ENCODE measurements around the gene FUBP3. TPM values are rescaled to one million over a fixed set of nuclear protein-coding genes. Genes with fewer than 3 reads are reported as not detected.

The FUBP3 gene
- polyA plus RNA-seq, 3 donors: 9.5 to 17.3 (median 16.3) TPM

DNA sequence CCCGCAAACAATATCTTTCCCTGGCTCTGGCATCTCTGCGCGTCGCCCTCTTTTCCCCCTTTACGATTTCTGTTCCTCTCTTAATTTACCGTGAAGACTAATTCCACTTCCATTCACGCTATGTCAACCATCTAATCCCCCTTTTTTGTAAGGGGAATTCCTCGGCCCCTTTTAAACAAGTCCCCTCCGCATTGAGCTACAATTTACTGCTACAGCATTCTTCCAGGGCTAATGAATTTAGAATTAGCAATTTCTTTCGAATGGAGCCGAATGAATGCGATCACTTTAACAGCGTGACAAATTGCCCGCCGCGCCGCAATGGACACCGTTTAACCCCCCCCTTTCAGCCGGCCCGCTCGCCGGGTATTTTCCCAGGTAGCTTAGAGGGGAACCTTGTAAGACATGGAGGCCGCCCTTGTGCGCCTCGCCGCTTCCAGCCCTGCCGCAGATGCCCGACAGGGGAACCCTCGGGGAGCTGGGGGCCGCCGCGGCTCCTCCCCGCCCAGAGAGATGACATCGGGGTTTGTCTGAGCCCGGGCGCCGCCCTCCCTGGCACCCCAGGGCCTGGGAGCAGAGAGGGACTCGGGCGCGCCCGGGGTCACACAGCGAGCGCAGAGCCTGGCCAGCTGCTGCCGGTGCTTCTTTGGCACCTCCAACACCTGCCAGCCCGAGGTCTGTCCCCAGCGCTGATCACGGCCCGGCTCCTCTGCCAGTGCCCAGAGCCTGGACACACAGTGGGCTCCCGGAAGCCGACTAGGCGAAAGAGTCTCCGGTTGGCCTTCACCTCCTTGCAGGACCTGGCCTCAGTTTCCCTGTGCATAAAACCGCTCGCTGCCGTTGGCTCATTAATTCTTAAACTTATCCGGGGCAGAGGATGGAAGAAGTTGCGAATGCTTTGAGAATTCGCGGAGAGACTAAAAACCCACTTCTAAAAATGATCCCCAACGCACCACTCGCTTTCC, 86.3 kb downstream of the FUBP3 start:
- Mint-ChIP-seq H3K9me3 (peaks cover 0 to 23% (median 0%) of the 10 kb centered on the region in 7 donors), H3K4me3 (peak overlapping the region in 1 of 2 donors; percentile 76), H3K36me3 (peaks cover 2 to 4% of the 10 kb centered on the region in 2 donors), H3K4me1 (peaks cover 7% of the 10 kb centered on the region), H3K27me3 (ENCODE audit: low read depth in 3 of 3) (peaks cover 76 to 97% (median 91%) of the 10 kb centered on the region in 3 donors), H3K27ac (no peak overlapping the region)
- TF ChIP-seq, protein P1, sequence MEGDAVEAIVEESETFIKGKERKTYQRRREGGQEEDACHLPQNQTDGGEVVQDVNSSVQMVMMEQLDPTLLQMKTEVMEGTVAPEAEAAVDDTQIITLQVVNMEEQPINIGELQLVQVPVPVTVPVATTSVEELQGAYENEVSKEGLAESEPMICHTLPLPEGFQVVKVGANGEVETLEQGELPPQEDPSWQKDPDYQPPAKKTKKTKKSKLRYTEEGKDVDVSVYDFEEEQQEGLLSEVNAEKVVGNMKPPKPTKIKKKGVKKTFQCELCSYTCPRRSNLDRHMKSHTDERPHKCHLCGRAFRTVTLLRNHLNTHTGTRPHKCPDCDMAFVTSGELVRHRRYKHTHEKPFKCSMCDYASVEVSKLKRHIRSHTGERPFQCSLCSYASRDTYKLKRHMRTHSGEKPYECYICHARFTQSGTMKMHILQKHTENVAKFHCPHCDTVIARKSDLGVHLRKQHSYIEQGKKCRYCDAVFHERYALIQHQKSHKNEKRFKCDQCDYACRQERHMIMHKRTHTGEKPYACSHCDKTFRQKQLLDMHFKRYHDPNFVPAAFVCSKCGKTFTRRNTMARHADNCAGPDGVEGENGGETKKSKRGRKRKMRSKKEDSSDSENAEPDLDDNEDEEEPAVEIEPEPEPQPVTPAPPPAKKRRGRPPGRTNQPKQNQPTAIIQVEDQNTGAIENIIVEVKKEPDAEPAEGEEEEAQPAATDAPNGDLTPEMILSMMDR (IDR thresholded peaks at IDR 0.05): no peak
- Histone ChIP-seq H3K27ac (ENCODE audit: low read depth in 1 of 2, low read length in 2 of 2) (no peak overlapping the region), H4K20me1 (ENCODE audit: insufficient read depth, low read length) (no peaks in the 10 kb centered on the region), H3K79me2 (ENCODE audit: insufficient read depth, low read length) (no peaks in the 10 kb centered on the region), H3K4me3 (replicated peaks in 1 of 3; ENCODE audit: low read depth in 2 of 3, low read length in 3 of 3) (no peak overlapping the region), H3K9ac (ENCODE audit: insufficient read depth, low read length, poor library complexity, severe bottlenecking) (no peak overlapping the region), H2AFZ (ENCODE audit: insufficient read depth, low read depth, low read length, poor library complexity, severe bottlenecking) (no peak overlapping the region), H3K27me3 (ENCODE audit: control insufficient read depth in 2 of 2, insufficient read depth in 2 of 2, low read length in 2 of 2) (peaks cover 57 to 78% of the 10 kb centered on the region in 2 donors), H3K4me2 (replicated peaks; ENCODE audit: extremely low read depth, low read length, poor library complexity, severe bottlenecking) (no peak overlapping the region), H3K9me3 (replicated peaks in 1 of 2; ENCODE audit: control insufficient read depth in 1 of 2, insufficient read depth in 1 of 2, low read length in 2 of 2) (peaks cover 0 to 17% of the 10 kb centered on the region in 2 donors), H3K4me1 (ENCODE audit: control insufficient read depth in 1 of 2, insufficient read depth in 2 of 2, low read length in 2 of 2) (peaks cover 2 to 3% of the 10 kb centered on the region in 2 donors), H3K36me3 (replicated peaks in 1 of 2; ENCODE audit: control insufficient read depth in 1 of 2, insufficient read depth in 2 of 2, low read length in 2 of 2) (no peaks in the 10 kb centered on the region)
- no peak for DNase-seq
- intact Hi-C loops (cut with micrococcal nuclease): no loop called here
- WGBS (ENCODE audit: insufficient coverage): 5% methylated on average over 50 of the region's 61 CpGs

DNA sequence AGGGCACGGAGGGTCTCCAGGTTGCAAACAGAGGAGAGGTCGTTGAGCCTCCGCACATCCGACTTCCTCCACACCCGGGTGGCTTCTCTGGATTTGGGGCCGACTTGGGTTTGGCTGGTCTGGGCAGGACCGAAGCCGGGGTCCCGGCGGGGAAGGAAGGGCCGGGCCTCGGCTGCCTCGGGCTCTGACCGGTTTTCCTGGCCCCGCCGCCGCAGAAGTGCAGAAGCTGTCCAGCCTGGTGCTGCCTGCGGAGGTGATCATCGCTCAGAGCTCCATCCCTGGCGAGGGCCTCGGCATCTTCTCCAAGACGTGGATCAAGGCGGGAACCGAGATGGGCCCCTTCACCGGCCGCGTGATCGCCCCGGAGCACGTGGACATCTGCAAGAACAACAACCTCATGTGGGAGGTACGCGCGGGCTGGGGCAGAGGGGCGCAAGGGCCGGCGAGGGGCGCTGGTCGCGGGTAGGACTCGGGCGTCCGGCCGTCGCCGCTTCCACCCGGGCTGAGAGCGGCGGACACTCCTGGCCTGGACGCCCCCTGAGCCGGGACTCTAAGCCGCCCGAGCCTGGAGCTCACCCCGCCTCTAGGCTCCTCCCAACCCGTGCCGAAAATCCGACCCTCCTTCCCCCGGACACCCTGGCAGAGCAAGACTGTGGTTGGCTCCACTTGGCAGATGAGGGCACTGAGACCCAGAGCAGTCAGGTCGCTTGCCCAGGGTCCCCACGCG, 87.2 kb downstream of the FUBP3 start:
- Histone ChIP-seq H3K9ac (ENCODE audit: insufficient read depth, low read length, poor library complexity, severe bottlenecking) (no peak overlapping the region), H3K4me1 (ENCODE audit: control insufficient read depth in 1 of 2, insufficient read depth in 2 of 2, low read length in 2 of 2) (no peaks in the 10 kb centered on the region), H3K4me2 (replicated peaks; ENCODE audit: extremely low read depth, low read length, poor library complexity, severe bottlenecking) (no peak overlapping the region), H4K20me1 (ENCODE audit: insufficient read depth, low read length) (no peaks in the 10 kb centered on the region), H3K4me3 (replicated peaks in 1 of 3; ENCODE audit: low read depth in 2 of 3, low read length in 3 of 3) (no peak overlapping the region), H3K9me3 (replicated peaks in 1 of 2; ENCODE audit: control insufficient read depth in 1 of 2, insufficient read depth in 1 of 2, low read length in 2 of 2) (peaks cover 0 to 17% of the 10 kb centered on the region in 2 donors), H3K27ac (ENCODE audit: low read depth in 1 of 2, low read length in 2 of 2) (no peak overlapping the region), H3K27me3 (ENCODE audit: control insufficient read depth in 2 of 2, insufficient read depth in 2 of 2, low read length in 2 of 2) (peaks cover 50 to 70% of the 10 kb centered on the region in 2 donors), H2AFZ (ENCODE audit: insufficient read depth, low read depth, low read length, poor library complexity, severe bottlenecking) (no peak overlapping the region), H3K36me3 (replicated peaks in 1 of 2; ENCODE audit: control insufficient read depth in 1 of 2, insufficient read depth in 2 of 2, low read length in 2 of 2) (no peaks in the 10 kb centered on the region), H3K79me2 (ENCODE audit: insufficient read depth, low read length) (no peaks in the 10 kb centered on the region)
- H3K27ac Mint-ChIP-seq: no peak overlapping the region
- peaks cover 71 to 90% (median 84%) of the 10 kb centered on the region in 3 donors for H3K27me3 Mint-ChIP-seq (ENCODE audit: low read depth in 3 of 3)
- intact Hi-C loops (cut with micrococcal nuclease): no loop called here
- H3K36me3 Mint-ChIP-seq: peaks cover 2 to 4% of the 10 kb centered on the region in 2 donors
- WGBS (ENCODE audit: insufficient coverage): 5% methylated on average over 58 of the region's 60 CpGs
- TF ChIP-seq, protein P1 (IDR thresholded peaks at IDR 0.05): no peak
- peaks cover 0 to 21% (median 0%) of the 10 kb centered on the region in 7 donors for H3K9me3 Mint-ChIP-seq
- peaks cover 7% of the 10 kb centered on the region for H3K4me1 Mint-ChIP-seq
- no peak for DNase-seq
- peak overlapping the region; percentile 48 to 76 for H3K4me3 Mint-ChIP-seq
